GM21825 (cell line): ENCODE measurements around the gene PCMT1.
"Not testable (repeated sequence)": the region's sequence is repeated elsewhere in the genome, so short reads cannot be mapped to it uniquely, and the experiment has no call there.

Source experiments
- ATAC-seq: cut with Tn5 transposase; IDR thresholded peaks from one replicate; pipeline ENCODE4 v1.9.1; 2021; ENCODE audit warnings: mild to moderate bottlenecking, moderate library complexity; ENCODE audit not compliant: unreplicated experiment

PCMT1 gene

DNA sequence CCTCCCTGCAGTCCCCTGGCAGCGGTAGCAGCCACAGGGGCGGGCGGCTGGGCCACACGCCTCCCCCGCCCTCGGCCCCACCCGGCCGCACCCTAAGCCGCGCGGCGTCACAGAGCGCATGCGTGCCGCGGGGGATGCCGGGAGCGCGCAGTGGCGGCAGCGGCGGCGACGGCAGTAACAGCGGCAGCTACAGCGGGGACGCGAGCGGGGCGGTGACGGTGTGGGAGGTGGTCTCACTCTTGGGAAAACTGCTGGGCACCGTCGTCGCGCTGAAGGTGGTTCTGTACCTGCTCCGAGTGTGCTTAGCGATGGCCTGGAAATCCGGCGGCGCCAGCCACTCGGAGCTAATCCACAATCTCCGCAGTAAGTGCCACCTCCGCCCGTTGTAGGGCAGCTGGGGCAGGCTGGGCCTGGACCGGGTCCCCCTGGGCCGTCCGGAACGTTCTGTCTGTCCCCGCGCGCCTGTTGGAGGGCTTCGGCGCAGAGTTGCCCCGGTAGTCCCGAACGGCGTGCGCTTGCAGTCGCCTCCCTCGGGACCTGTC, at the start of gene PCMT1:
Gene PCMT1 (plus strand): TSS at position 148 of the 542 bp plus-strand sequence. CDS start 161 bp downstream, at position 309.
- ATAC-seq = peak; percentile 86

- no peak for ATAC-seq
These were observed 47.8 kb upstream of the PCMT1 start for GRCh38 chr6:149701714-149702113.

DNA sequence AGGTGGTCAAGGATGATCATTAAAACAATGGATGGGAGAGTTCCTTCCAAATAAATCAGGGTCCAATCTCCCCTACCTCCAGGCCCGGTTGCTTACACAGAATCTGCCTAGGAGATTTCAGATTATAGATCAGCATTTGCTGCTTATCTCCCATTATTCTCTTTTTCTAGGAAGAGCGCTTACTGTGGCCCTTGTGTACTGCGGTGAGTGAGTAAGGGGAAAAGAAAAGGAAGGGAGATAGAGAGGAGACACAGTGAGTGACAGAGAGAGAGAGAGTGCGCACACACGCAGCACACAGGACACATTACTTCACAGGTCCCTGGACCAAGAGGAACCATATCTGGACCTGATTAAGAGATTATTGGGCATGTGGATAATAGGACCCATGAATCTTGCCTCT, 37.8 kb upstream of the PCMT1 start:
- ATAC-seq = no peak

DNA sequence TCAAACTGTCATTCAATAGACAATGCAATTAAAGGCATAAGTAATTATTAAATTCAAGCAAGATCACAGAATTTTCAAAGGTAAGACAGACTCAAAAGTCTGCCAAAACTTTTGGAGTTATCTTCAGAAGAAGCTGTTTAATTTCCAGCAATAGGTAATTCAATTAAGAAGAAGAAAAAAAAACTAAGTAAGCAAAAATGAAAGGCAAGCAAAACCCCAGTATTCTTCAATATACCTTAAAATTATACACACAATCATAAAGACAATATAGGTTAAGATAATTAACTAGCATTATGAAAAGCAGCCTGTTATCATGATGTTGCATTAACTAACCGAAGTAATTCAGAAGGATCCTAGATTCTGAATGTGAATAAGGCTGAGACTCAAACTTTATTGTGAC, 35.1 kb upstream of the PCMT1 start:
- no peak for ATAC-seq

DNA sequence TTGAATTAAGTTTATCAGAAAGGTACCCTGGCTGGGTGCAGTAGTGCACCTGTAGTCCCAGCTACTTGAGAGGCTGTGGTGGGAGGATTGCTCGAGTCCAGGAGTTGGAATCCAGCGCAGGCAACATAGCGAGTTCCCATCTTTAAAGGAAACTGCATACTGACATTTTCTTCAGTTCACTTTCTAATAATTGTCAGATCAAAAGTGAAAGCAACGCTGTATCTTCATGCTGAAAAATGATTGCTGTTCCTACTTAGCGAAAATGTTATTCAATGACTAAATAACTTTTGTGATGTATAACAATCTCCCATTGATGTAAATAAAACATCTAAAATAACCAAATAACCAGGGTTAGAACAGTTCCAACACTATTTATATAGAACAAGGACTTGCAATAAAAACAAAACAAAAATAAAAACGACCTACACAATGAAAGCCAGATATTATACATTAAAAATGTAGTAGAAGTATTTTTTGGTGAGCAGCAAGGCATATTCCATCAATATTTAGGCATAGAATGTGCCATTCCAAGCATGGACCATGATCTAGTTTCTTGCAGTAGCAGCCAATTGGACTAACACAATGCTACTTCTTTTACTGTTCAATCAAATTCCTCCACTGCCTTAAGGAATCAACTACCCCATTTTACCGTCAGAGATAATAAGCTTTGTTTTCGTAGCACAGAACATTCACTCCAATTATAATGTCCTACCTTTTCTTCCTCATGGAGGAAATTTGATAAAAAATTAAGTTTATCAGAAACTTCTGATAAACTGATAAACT, 33.2 kb upstream of the PCMT1 start:
- ATAC-seq = no peak

- ATAC-seq = no peak
These were observed 32.3 kb upstream of the PCMT1 start for GRCh38 chr6:149717255-149717587.

GRCh38 chr6:149717588-149718458, 31.7 kb upstream of the PCMT1 start, which contains the start of gene LATS1:
Gene LATS1 (minus strand): TSS chr6:149718101. CDS start chr6:149702126, 15,975 bp downstream.
- peak; percentile 84 for ATAC-seq

DNA sequence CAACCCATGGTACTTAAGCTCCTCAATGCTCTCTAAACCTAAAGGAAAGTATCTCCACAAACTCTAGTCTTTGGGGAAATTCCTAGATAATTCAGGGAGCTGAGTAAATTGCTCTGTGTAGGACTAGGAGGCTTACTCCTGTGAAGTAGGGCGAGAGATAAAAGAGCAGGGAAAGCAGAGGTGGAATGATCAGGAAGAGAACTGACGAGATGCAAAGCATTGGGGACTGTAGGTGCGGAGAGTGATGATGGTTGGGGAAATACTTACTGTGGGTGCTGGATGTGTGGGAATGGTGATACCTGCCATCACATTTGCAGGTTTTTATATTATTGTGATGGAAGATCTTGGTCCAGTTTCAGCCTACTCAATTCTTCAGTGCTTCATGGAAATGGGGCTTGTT, 30.0 kb upstream of the PCMT1 start:
- ATAC-seq = no peak

- ATAC-seq = no peak
These were observed 26.3 kb upstream of the PCMT1 start for GRCh38 chr6:149723262-149723661.

- ATAC-seq = no peak
These were observed 25.6 kb upstream of the PCMT1 start for GRCh38 chr6:149723771-149724417.

GRCh38 chr6:149725785-149726184, 23.8 kb upstream of the PCMT1 start:
- ATAC-seq = no peak

DNA sequence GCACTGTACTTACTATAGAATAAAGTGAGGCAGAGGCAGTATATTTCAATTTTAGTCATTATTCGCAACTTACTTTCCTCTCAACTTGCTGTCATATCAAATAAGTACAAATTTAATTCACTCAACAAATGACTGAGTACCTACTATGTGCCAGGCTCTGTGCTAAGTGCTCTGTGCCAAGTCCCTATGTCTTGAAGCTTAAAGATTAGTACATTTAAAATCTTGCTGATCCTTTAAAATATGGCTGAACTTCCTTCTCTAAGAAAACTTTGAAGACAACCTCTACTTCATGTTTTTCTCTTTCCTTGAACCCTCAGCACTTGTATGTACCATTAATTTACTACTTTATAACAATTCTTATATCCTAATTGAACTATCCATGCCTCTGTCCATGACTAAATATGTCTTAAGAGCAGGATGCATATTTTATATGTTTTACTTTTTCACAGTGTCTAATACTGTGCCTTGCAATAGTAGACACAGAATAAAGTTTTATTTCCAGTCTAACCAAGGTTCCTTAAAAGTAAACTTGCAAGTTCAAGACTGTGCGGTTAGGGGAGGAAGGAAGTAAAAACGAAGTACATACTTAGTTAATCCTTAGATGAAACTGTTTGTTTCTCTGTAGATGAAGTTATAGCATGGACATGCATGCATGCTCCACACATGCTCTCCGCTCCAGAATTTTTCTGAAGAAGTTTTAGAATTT, 21.6 kb upstream of the PCMT1 start:
- no peak for ATAC-seq

DNA sequence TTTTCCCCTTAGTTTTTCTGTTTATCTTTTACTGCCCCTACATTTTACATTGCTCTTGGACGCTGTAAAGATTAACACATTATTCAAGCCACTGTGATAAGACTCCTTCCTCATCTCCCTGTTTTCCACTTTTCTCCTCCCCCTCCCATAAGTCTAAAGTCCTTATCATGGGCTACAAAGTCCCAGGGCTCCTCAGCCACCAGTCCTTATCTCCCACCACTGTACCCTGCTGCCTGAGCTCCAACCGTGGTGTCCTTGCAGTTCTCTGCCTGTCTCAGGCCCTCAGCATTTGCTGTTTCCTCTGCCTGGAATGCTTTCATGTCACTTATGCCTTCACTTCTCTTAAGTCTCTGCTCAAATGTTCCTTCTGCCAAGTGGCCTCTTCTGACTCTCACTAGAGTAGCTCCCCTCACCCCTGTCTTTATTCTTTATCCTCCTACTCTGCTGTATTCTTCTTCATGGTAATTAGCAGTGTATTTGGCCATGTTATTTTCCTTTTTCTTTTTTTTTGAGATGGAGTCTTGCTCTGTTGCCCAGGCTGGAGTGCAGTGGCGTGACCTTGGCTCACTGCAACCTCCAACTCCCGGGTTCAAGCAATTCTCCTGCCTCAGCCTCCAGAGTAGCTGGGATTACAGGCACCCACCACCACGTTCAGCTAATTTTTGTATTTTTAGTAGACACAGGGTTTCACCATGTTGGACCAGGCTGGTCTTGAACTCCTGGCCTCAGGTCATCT, 20.9 kb upstream of the PCMT1 start:
- no peak for ATAC-seq

- no peak for ATAC-seq
These were observed 19.7 kb upstream of the PCMT1 start for GRCh38 chr6:149729824-149730223.

- ATAC-seq = no peak
These were observed 16.3 kb upstream of the PCMT1 start for GRCh38 chr6:149733089-149733720.

DNA sequence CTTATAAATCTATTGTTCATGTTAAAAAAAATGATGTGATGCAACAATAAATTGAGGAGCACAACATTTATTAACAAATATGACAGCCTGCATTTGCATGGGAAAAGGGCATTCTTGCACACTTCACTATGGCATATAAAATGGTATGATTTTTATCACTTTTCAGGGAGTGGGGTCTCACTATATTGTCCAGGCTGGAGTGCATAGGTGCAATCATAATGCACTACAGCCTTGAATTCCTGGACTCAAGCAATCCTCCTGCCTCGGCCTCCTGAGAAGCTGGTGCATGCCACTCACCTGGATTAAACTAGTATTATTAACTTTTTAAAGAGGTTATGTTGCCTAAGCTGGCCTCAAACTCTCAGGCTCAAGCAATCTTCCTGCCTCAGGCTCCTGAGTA, 14.6 kb upstream of the PCMT1 start:
- no peak for ATAC-seq

- not testable (repeated sequence) for ATAC-seq
These were observed 4.3 kb upstream of the PCMT1 start for GRCh38 chr6:149745252-149745651.

GRCh38 chr6:149746147-149746946, 3.2 kb upstream of the PCMT1 start, which contains the start of gene NUP43:
Gene NUP43 (minus strand): TSS chr6:149746529. CDS start chr6:149746495, 34 bp downstream.
- ATAC-seq = peak; percentile 56
